GM23248 (cell line): Measurements from ENCODE around the gene KRT3.

Experiments
- EZH2 ChIP-seq: fragments of 200-600 bp; sonication (generic); IDR thresholded peaks from 2 replicates; pipeline ENCODE4 v1.6.1; 2018; ENCODE audit warnings: antibody characterized with exemption, mild to moderate bottlenecking; ENCODE audit not compliant: insufficient read depth, poor library complexity, severe bottlenecking
- EZH2phosphoT487 ChIP-seq: fragments of 200-600 bp; sonication (generic); IDR thresholded peaks from 2 replicates; pipeline ENCODE4 v1.6.1; 2018; ENCODE audit warnings: antibody characterized with exemption, moderate library complexity, mild to moderate bottlenecking, low read depth; ENCODE audit not compliant: insufficient read depth

- TF ChIP-seq EZH2 (no peak), EZH2phosphoT487 (no peak)
Measured at GRCh38 chr12:52837413-52837741, 41.5 kb upstream of the KRT3 start.
